H1 (cell line): ENCODE data around the gene FYTTD1. TPM values are rescaled to one million over a fixed set of nuclear protein-coding genes. Genes with fewer than 3 reads are reported as not detected.

Experiments used
- CTCF ChIA-PET: fragments of 300-600 bp; sonication (Branson Sonifier 250); formaldehyde crosslinking; loops from one replicate; lab custom pipeline; 2021; ENCODE audit not compliant: partially characterized antibody; lab: Charles Lee
- POLR2A ChIA-PET: fragments of 300-600 bp; sonication (Branson Sonifier 250); formaldehyde crosslinking; loops from one replicate; lab custom pipeline; 2021; ENCODE audit warnings: inconsistent platforms; ENCODE audit not compliant: partially characterized antibody; lab: Charles Lee
- DNase-seq, 2 experiments: peaks; one replicate each; pipeline versions ENCODE4 v3.0.0 to v3.0.0-alpha.2; 2010 to 2022; ENCODE audit warnings: low spot score in 2 of 2, low read depth in 1 of 2, mixed read lengths in 1 of 2
- FAIRE-seq: peaks from 2 replicates; lab custom pipeline; 2011; peaks lifted over from hg19 to GRCh38; lab: Jason Lieb, UNC
- H2AFZ ChIP-seq: 2 replicates; pipeline ENCODE4 v1.8.1; 2012; ENCODE audit warnings: low read length, inconsistent platforms
- H2AK5ac ChIP-seq: 2 replicates; pipeline ENCODE4 v1.6.1; 2013; ENCODE audit warnings: low read depth, low read length
- H2BK120ac ChIP-seq: replicated peaks from 2 replicates; pipeline ENCODE3; 2013; ENCODE audit warnings: low read depth, low read length, inconsistent platforms
- H2BK12ac ChIP-seq: 2 replicates; pipeline ENCODE4 v1.6.1; 2013; ENCODE audit warnings: low read depth, low read length
- H2BK15ac ChIP-seq: 2 replicates; pipeline ENCODE4 v1.6.1; 2013; ENCODE audit warnings: low read length
- H2BK20ac ChIP-seq: 2 replicates; pipeline ENCODE4 v1.6.1; 2013; ENCODE audit warnings: low read length
- H2BK5ac ChIP-seq: 2 replicates; pipeline ENCODE4 v1.6.1; 2013; ENCODE audit warnings: low read depth, low read length
- H3K14ac ChIP-seq: 2 replicates; pipeline ENCODE4 v1.6.1; 2013; ENCODE audit warnings: inconsistent platforms; ENCODE audit not compliant: insufficient read length
- H3K18ac ChIP-seq: 2 replicates; pipeline ENCODE4 v1.6.1; 2013; ENCODE audit warnings: low read length; ENCODE audit errors: extremely low read depth
- H3K23ac ChIP-seq: 2 replicates; pipeline ENCODE4 v1.6.1; 2013; ENCODE audit warnings: inconsistent platforms; ENCODE audit not compliant: insufficient read length
- H3K23me2 ChIP-seq: 2 replicates; pipeline ENCODE4 v1.6.1; 2013; ENCODE audit warnings: low read depth, low read length
- H3K27ac ChIP-seq: 2 replicates; pipeline ENCODE4 v1.6.1; 2011; ENCODE audit warnings: low read depth, low read length, inconsistent platforms
- H3K27me3 ChIP-seq, 4 experiments: replicated peaks in 1 of 4; 1 replicate in 1 of 4; 2 replicates in 3 of 4; pipeline versions ENCODE4 v1.6.1 to v1.8.1; 2011 to 2013; ENCODE audit warnings: low read length in 3 of 4, mild to moderate bottlenecking in 3 of 4, inconsistent platforms in 2 of 4, mixed read lengths in 2 of 4, moderate library complexity in 1 of 4; ENCODE audit not compliant: control insufficient read depth in 3 of 4, insufficient read depth in 3 of 4; ENCODE audit errors: extremely low read depth in 1 of 4
- H3K36me3 ChIP-seq, 4 experiments: 2 replicates each; pipeline versions ENCODE4 v1.6.1 to v1.8.1; 2011 to 2013; ENCODE audit warnings: mild to moderate bottlenecking in 4 of 4, low read length in 3 of 4, moderate library complexity in 2 of 4, control low read depth in 1 of 4, inconsistent platforms in 1 of 4; ENCODE audit not compliant: insufficient read depth in 4 of 4, control insufficient read depth in 2 of 4
- H3K4ac ChIP-seq: replicated peaks from 2 replicates; pipeline ENCODE3; 2013; ENCODE audit warnings: low read length, low read depth, mixed read lengths, inconsistent platforms; ENCODE audit not compliant: insufficient read length
- H3K4me1 ChIP-seq, 4 experiments: replicated peaks in 1 of 4; 1 replicate in 1 of 4; 2 replicates in 3 of 4; pipeline versions ENCODE4 v1.6.1 to v1.8.1; 2011 to 2013; ENCODE audit warnings: low read length in 3 of 4, inconsistent platforms in 2 of 4, mixed read lengths in 1 of 4; ENCODE audit not compliant: insufficient read depth in 4 of 4, control insufficient read depth in 3 of 4
- H3K4me2 ChIP-seq, 2 experiments: 2 replicates each; pipeline versions ENCODE4 v1.6.1 to v1.8.1; 2011 to 2013; ENCODE audit warnings: low read depth in 2 of 2, low read length in 2 of 2, control low read depth in 1 of 2, inconsistent platforms in 1 of 2, mild to moderate bottlenecking in 1 of 2; ENCODE audit not compliant: insufficient read depth in 1 of 2
- H3K4me3 ChIP-seq, 4 experiments: fragments of 200-600, 300-600 bp in 1 of 4; sonication (generic), shearing (Covaris generic), sonication (Bioruptor Twin) in 1 of 4; 2 replicates each; pipeline versions ENCODE4 v1.5.1 to v1.8.1; 2011 to 2016; ENCODE audit warnings: low read length in 4 of 4, low read depth in 3 of 4, control low read depth in 2 of 4, inconsistent platforms in 2 of 4, mild to moderate bottlenecking in 2 of 4, mixed read lengths in 1 of 4, moderate library complexity in 1 of 4; ENCODE audit not compliant: insufficient read depth in 2 of 4; ENCODE audit errors: extremely low read depth in 1 of 4
- H3K56ac ChIP-seq: replicated peaks from 2 replicates; pipeline ENCODE3; 2013; ENCODE audit warnings: low read depth, mild to moderate bottlenecking, mixed read lengths, low read length, inconsistent platforms; ENCODE audit not compliant: insufficient read length
- H3K79me1 ChIP-seq: 2 replicates; pipeline ENCODE4 v1.6.1; 2013; ENCODE audit warnings: low read depth, low read length, control low read depth
- H3K79me2 ChIP-seq, 2 experiments: 2 replicates each; pipeline versions ENCODE4 v1.6.1 to v1.8.1; 2012 to 2013; ENCODE audit warnings: low read length in 2 of 2, mild to moderate bottlenecking in 2 of 2, inconsistent platforms in 1 of 2; ENCODE audit not compliant: insufficient read depth in 2 of 2, control insufficient read depth in 1 of 2
- H3K9ac ChIP-seq, 4 experiments: replicated peaks in 1 of 4; 1 replicate in 1 of 4; 2 replicates in 3 of 4; pipeline versions ENCODE4 v1.6.1 to v1.8.1; 2011 to 2013; ENCODE audit warnings: low read depth in 3 of 4, low read length in 3 of 4, control low read depth in 2 of 4, mild to moderate bottlenecking in 2 of 4, moderate library complexity in 2 of 4, inconsistent platforms in 1 of 4; ENCODE audit errors: extremely low read depth in 1 of 4
- H3K9me3 ChIP-seq, 2 experiments: 2 replicates each; pipeline versions ENCODE4 v1.6.1 to v1.8.1; 2012 to 2013; ENCODE audit warnings: mild to moderate bottlenecking in 2 of 2, moderate library complexity in 2 of 2, control low read depth in 1 of 2, inconsistent platforms in 1 of 2, low read depth in 1 of 2, low read length in 1 of 2, mixed read lengths in 1 of 2; ENCODE audit not compliant: insufficient read depth in 2 of 2
- H4K20me1 ChIP-seq, 2 experiments: replicated peaks in 1 of 2; 2 replicates each; pipeline versions ENCODE3 to v1.8.1; 2011 to 2013; ENCODE audit warnings: inconsistent platforms in 2 of 2, low read length in 2 of 2, mild to moderate bottlenecking in 1 of 2; ENCODE audit not compliant: insufficient read depth in 2 of 2, control insufficient read depth in 1 of 2
- H4K5ac ChIP-seq: 2 replicates; pipeline ENCODE4 v1.6.1; 2013; ENCODE audit warnings: low read length, low read depth, mixed read lengths, inconsistent platforms; ENCODE audit not compliant: insufficient read length
- H4K8ac ChIP-seq: 2 replicates; pipeline ENCODE4 v1.8.0; 2013; ENCODE audit warnings: mild to moderate bottlenecking, moderate library complexity, low read length, inconsistent platforms; ENCODE audit not compliant: insufficient read depth; ENCODE audit errors: extremely low read depth
- H4K91ac ChIP-seq: replicated peaks from 2 replicates; pipeline ENCODE3; 2013; ENCODE audit warnings: low read length, mixed read lengths, inconsistent platforms; ENCODE audit not compliant: insufficient read length
- KDM4A ChIP-seq: IDR thresholded peaks from one replicate; pipeline ENCODE4 v1.7.1; 2012; ENCODE audit warnings: low read depth, mild to moderate bottlenecking, moderate library complexity, low read length, inconsistent platforms; ENCODE audit not compliant: severe bottlenecking
- SAP30 ChIP-seq: fragments of 300-600 bp; sonication (generic); IDR thresholded peaks from 2 replicates; pipeline ENCODE4 v1.7.1; 2012; ENCODE audit warnings: low read length, moderate library complexity, mild to moderate bottlenecking, inconsistent platforms; ENCODE audit not compliant: insufficient read depth, insufficient replicate concordance
- SRF ChIP-seq: IDR thresholded peaks from 2 replicates; pipeline ENCODE4 v1.6.1; 2011; ENCODE audit warnings: mild to moderate bottlenecking, low read depth, low read length, moderate library complexity
- WGBS, 2 experiments: shearing (Covaris generic) in 1 of 2; methylation state at CpG; one replicate each; pipeline versions ENCODE4 v1.1.6 to v1.1.7; 2013 to 2015; ENCODE audit warnings: low lambda C conversion rate in 2 of 2, mixed read lengths in 2 of 2, inconsistent platforms in 1 of 2, low coverage in 1 of 2, missing lambda C conversion rate in 1 of 2; ENCODE audit not compliant: insufficient replicate concordance in 2 of 2, insufficient coverage in 1 of 2, insufficient read length in 1 of 2; ENCODE audit errors: extremely low coverage in 1 of 2, missing lambda C conversion rate in 1 of 2; 5-methylcytosine and 5-hydroxymethylcytosine counted together
- polyA plus RNA-seq, 7 experiments: library from polyadenylated mRNA; depleted of rRNA in 3 of 7; stranded (reverse) in 5 of 7; unstranded in 2 of 7; fragments of >200 nt in 5 of 7; fragments of 200-250 nt in 2 of 7; gene quantifications; 1 replicate in 5 of 7; 2 replicates in 1 of 7; 4 replicates in 1 of 7; pipeline versions ENCODE4 v1.2.1 to v1.2.3, GENCODE V29; 2011 to 2013; ENCODE audit warnings: missing spikeins in 2 of 7, mixed read lengths in 2 of 7
- total RNA-seq: library from RNA; stranded (reverse); fragmentation: NEBNext Ultra II Directional; extraction: Animal tissue kit (Norgen Biotek cat#: 25700); gene quantifications from 2 replicates; pipeline ENCODE4 v1.2.1, GENCODE V29; 2021

The FYTTD1 gene
- total and polyA plus RNA-seq, 2 of the 8 experiments (the other 6 are each of a cell fraction or from before 2014, with no cell fraction given): 3.1 to 24.4 TPM

- CTCF ChIA-PET: interaction anchor here (0.7 to 1.0 kb wide), 4 partner anchors 9 to 43 kb away, joined by 3 to 4 read pairs (median 4); no protein-coding TSS in a partner anchor
- Histone ChIP-seq H3K18ac (no peak overlapping the region), H4K20me1 (peaks cover 0 to 4% of the 10 kb centered on the region in 2 experiments), H4K5ac (no peak overlapping the region), H3K56ac (no peak overlapping the region), H3K23me2 (no peaks in the 10 kb centered on the region), H2AFZ (no peak overlapping the region), H2BK120ac (no peak overlapping the region), H4K91ac (no peak overlapping the region), H2BK12ac (no peak overlapping the region), H3K4me2 (no peak overlapping the region), H3K9ac (no peak overlapping the region), H3K4me1 (peaks cover 0 to 5% (median 1%) of the 10 kb centered on the region in 4 experiments; a peak in 1 of 7 replicates), H2BK15ac (no peak overlapping the region), H3K27me3 (no peaks in the 10 kb centered on the region), H2BK5ac (no peak overlapping the region), H3K9me3 (no peaks in the 10 kb centered on the region), H3K79me2 (peaks cover 0 to 11% of the 10 kb centered on the region in 2 experiments; a peak in 2 of 4 replicates), H3K23ac (no peak overlapping the region), H3K4ac (no peak overlapping the region), H2AK5ac (no peak overlapping the region), H3K27ac (no peak overlapping the region), H3K4me3 (no peak overlapping the region), H3K79me1 (no peaks in the 10 kb centered on the region; the same call in 1 of the 2 replicates), H2BK20ac (no peak overlapping the region), H3K14ac (no peak overlapping the region), H4K8ac (no peak overlapping the region), H3K36me3 (no peaks in the 10 kb centered on the region)
- TF ChIP-seq SRF (peak; percentile 51; the same call in 1 of the 2 replicates), SAP30 (no peak), KDM4A (no peak)
- POLR2A ChIA-PET: interaction anchor here (0.9 kb wide), 1 partner anchor 15 kb away, joined by 3 read pairs; no protein-coding TSS in a partner anchor
- 88% methylated on average over 2 of the region's 2 CpGs; no CpG with 5 or more reads in 1 of the 2 experiments for WGBS, 2 experiments
- no peak for DNase-seq
- FAIRE-seq: no peak
These were observed 19.5 kb upstream of the FYTTD1 start for GRCh38 chr3:197730200-197730599.
